NK-92 treated with Interleukin-12 subunit alpha and Interleukin-12 subunit beta, amount 100 ng/mL, for 24 hours (cell line): Measurements from ENCODE around the gene CDH12.
"Not testable (repeated sequence)": the region's sequence is repeated elsewhere in the genome, so short reads cannot be mapped to it uniquely, and the experiment has no call there.

Experiments used
- DNase-seq: peaks from one replicate; lab custom pipeline; 2025; lab: John Stamatoyannopoulos, UW

The CDH12 gene

DNA sequence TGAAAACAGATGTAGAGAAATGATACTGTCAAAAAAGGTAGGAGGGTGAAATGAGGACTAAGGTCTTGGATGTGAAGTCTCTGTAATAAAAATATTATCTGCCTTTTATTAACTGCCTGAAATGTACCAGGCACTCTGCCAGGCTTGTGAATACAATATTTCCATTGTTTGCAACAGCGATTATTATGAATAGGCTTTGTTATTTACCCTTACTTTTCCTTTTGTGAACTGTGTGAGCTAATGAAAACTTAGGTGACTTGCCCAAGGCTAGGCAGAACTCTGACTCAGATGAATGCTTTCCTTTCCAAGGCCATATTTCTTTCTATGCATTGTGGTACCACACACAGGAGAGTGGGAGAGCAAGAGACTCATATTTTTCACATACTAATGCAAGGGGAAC lies 204.1 kb downstream of the CDH12 start:
- no peak for DNase-seq

DNA sequence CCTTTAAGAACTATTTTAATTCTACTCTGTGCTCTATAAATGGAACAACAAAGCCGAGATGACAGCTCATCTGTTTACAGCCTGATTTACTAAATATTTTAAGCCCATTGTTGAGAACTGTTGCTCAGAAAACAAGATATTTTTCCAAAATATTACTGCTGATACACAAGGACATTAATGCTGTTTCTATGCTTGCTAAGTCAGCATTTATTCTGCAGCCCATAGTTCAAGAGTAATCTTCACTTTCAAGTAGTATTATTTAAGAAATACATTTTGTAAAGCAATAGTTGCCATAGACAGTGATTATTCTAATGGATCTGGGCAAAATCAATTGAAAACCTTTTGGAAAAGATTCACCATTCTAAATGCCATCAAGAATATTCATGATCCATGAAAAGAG lies 208.3 kb downstream of the CDH12 start:
- DNase-seq = no peak

DNA sequence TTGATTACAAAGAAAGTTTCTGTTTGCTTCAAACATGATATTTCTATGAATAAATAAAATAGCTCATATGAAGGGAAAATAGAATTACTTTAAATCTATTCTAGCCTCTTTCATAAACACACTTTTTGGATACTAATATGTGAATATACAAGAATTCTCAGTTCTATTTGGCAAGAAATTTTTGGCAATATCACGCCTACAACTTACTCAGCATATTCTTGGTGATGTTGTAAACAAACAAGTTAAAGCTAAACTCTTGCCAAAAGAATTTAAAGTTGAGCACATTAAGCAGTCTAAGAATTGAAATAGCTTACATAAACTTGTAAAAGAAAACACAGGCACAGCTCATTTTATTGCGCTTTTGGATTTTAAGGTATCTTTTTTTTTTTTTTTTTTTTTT lies 209.8 kb downstream of the CDH12 start:
- no peak for DNase-seq

DNA sequence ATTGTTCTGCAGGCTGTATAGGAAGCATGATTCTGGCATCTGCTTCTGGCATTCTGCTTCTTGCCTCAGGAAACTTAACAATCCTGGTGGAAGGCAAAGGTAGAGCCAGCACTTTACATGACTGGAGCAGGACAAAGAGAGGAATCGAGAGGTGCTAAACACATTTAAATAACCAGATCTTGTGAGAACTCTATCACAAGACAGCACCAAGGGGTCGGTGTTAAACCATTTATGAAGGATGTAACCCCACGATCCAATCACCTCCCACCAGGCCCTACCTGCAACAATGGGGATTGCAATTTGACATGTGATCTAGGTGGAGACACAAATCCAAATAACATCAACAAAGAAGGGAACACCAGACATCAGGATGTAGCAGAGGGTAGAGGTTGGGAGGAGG lies 221.5 kb downstream of the CDH12 start:
- DNase-seq = no peak

DNA sequence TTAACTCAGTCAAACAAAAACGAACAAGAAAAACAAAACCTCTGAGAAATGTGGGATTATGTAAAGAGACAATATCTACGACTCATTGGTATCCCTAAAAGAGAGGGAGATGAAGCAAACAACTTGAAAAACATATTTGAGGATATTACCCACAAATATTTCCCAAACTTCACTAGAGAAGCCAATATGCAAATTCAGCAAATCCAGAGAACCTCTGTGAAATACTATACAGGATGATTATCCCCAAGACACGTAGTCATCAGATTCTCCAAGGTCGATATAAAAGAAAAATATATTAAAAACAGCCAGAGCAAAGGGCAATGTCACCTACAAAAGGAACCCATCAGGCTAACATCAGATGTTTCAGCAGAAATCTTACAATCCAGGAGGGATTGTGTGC lies 226.1 kb downstream of the CDH12 start:
- DNase-seq = no peak

DNA sequence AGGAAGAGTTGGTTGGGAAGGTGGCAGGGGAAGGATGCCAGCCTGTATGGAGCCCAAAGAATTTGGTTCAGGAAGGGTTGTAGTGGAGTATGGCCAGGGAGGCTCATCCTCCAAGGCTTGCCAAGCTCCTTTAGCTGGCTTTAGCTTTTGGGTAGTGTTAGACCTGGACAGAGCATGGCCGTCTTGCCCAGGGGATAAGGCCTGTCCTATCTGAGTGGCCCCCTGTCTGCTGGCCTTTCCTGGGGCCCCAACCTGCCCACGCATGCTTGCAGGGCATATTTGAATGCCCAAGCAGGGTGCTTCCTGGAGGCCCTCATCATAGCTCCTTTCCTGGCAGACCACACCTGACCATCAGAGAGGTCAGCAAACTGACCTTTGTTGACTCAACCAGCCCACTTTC lies 227.7 kb downstream of the CDH12 start:
- no peak for DNase-seq

DNA sequence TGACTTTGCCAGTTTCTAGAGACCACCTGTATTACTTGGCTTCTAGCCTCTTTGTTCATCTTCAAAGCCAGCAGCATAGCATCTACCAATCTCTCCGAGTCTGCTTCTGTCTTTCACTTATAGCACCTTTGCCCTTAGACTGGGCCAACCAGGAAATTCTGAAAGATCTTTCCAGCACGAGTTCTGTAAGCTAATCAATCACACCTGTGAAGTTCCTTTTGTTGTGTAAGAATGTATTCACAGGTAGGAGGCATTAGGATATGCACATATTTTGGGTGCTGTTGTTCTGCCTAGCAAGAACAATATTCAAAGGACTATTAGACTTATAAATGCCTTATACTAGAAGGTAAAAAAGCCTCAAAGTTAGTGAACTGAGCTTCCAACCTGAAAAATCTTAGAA lies 232.1 kb downstream of the CDH12 start:
- DNase-seq = no peak

DNA sequence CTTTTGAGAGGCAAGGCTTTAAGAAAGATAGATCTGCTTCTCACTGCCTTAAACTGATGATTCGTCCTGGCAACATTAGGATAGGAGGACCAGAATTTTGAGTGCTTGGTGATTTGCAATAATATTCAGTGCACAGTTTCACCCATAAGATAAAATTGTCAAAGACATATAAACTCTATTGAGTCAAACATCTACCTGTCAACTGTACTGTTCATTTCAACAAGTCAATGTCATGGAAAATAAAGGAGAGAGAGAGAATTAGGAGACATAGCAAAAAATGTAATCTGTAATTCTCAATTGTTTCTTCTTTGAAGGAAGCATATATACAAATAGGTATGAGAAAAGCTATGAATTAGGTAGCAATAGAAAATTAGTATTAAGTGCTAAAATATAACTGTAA lies 237.2 kb downstream of the CDH12 start:
- no peak for DNase-seq

DNA sequence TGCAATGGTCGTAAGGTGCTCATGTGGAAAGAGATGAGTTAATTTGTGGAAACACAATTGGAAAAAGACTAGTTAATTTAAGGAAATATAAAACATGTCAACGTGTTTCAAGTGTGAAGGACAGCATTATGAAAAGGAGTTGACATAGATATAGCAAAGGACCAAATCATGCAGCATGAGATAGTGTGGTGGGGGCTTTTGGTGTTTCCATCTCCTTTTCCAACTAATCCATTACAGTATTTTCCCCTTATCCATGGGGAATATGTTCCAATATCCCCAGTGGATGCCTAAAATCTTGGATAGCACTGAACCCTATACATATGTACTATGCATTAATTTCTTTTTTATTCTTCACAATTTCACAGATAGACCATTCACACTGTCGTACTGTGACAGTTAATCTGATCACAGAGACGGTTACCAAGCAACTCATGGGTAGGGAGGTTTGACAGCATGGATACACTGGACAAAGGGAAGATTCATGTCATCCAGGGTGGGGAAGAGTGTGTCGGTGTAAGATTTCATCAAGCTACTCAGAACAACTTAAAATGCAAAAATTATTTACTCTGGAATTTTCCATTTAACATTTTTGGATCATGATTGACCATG lies 238.6 kb downstream of the CDH12 start:
- no peak for DNase-seq

DNA sequence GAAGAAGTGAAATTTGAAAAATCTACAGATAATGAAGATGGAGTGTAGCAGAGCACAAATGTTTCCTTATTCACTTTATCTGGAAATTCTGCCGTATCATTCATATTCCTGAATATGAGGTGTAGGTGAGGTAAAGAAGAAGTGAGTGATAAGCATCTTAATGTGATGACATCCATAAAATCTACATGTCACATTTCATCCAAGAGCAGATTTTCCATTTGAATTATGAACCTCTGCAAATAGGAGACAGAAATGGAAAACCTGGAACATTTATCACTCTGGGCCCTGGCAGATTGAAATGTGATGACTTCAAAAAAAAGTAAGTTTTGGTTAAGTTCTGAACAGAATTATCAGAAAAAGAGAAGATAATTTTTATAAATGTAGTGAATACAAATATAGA lies 240.2 kb downstream of the CDH12 start:
- DNase-seq = no peak

DNA sequence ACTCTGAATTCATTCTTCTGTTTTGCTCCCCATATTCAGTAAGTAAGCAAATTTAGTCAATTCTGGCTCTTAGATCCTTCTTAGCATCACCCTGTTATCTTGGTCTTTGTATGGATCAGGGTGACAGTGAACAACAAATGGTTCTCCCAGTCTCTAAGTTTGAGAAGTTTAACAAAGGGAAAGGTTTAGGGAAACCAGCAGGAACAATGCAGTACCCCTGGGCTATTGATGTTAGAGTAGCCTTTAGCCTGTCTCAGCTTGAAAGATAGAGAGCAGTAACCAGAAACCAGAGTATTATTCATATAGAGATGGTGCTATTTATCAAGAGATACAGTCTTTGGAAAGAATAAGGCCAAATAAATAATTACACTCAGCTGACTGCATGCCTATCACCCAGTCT lies 241.8 kb downstream of the CDH12 start:
- DNase-seq = no peak

DNA sequence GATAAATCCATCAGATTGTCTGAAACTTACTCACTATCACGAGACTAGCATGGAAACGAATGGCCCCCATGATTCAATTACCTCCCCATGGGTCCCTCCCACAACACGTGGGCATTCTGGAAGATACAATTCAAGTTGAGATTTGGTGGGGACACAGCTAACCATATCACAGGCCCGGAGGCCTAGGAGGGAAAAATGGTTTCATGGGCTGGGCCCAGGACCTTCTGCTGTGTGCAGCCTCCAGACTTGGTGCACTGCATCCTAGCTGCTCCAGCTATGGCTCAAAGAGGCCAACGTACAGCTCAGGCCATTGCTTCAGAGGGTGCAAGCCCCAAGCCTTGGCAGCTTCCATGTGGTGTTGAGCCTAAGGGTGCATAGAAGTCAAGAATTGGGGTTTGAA lies 245.6 kb downstream of the CDH12 start:
- not testable (repeated sequence) for DNase-seq

DNA sequence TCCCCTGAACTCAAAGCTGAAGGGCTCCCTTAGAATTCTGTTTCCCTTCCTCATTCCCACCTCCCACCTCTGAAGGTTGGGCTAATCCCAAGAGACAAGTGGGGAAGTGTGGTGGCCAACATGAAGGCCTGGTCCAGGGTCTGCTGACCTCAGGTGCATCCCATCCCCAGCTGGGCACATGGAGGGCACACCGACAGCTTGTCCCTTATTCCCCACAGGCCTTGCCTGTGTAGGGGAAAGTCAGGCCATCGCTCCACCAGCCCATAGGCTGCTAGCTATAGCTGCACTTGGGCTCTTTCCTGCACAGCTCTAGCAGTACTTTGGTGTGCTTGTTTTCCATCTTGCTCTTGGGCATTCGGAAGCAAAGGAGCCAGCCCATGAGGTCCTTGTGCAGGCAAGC lies 247.7 kb downstream of the CDH12 start:
- no peak for DNase-seq

DNA sequence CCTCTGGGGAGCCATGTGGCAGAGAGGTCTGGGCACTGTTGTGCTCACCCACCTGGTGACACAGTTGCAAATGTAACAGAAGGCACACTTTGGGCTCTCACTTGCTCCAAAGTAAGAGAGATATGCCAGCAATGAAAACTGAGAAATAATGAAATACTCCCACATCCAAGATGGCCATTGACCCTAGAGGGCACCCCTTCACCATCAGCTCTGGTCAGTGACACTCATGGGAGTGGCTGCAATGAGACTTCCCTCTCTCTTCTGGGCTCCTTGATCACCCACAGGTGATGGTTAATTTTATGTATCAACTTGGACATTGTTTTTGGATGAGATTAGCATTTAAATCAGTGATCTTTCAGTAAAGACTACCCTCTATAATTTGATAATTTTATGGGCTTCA lies 248.4 kb downstream of the CDH12 start:
- no peak for DNase-seq

DNA sequence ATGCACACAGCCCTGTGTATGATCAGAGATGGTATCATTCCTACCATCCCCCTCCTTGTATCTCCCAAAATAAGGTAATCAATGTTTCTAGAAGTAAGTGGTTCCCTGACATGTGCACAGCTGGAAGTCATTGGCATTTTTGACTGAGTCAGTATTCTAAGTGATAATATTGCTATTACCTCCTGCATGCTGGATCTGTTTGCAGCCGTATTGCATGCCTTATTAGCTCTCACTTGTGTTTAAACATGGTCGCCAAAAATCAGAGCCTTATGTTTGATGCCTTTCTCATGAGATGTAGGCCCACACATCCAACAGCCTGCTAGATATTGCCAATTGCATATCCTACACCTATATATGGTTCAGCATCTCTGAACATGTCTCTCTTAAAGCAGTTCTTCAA lies 254.3 kb downstream of the CDH12 start:
- DNase-seq = no peak

DNA sequence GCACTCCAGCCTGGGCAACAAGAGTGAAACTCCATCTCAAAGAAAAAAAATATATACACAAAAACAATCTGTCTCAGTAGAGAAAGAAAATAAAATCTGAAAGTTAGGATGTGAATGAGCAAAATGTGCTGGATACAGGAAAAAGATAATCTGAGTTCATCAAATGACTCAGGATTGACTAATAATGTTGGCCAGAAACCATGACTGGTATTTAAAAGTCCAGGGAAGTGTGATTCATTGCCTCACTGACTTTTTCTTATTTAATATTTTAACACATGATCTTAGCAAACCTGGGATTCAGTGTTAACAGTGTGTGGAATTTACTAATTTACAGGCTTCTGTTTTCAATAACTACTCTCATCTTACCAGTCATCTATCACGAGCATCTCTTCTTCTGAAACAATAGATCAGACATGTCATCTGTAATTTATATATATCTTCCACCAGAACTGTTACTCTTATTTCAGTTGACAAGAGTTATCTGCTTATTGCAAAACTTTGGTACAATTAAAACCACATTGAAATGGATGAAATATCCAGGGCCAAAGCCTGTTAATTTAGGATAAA lies 256.7 kb downstream of the CDH12 start:
- DNase-seq = no peak

DNA sequence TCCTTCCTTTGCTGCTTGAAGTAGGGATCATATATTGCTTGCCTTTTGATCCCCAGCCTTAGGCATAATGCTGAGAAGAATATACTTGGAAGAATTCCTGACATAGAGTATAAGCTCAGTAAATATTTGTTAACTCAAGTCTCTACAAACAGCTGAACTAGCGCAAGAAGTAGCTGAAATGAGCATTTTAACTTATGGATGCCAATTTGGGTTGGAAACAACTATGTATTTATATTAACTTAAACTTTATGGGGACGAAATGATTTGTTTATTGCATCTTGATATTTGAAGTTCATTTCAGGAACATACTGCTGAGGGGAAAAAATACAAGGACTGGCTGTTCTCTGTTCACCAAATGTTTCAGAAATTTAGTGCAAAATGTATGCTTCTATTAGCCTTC lies 258.7 kb downstream of the CDH12 start:
- no peak for DNase-seq

DNA sequence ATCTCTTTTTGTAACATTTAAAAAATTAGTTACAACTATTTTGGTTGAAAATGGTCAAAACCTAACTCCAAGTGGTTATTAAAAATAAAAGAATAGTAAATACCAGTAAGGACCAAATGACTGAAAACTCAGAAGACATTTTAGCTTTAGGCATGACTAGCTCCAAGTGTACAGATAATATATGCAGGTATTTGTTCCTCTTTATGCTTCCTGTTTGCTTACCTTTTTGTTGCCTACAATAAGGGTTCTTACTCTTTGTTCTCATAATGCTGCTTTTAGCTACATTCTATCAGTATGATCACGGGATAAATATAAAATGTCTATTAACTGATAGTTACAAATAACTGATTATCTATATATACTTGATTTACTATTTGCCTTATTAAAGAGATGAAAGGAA lies 259.6 kb downstream of the CDH12 start:
- no peak for DNase-seq

DNA sequence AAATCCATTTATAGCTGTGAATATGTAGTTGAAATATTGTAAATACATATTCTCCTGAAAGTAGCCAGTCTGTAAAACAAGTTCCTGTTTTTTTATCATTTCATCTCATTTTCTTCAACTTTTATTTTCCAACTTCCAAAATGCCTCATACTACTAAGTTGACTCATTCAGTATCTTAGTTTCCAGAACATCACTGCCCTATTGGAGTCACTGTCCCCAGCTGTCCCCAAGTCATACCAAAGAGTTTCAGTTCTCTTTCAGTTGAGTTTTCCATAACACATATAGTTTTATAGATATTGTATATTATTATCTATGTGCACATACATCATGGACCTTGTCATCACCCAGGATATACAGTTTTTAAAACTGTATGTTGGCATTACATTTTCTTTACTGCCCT lies 261.7 kb downstream of the CDH12 start:
- no peak for DNase-seq

DNA sequence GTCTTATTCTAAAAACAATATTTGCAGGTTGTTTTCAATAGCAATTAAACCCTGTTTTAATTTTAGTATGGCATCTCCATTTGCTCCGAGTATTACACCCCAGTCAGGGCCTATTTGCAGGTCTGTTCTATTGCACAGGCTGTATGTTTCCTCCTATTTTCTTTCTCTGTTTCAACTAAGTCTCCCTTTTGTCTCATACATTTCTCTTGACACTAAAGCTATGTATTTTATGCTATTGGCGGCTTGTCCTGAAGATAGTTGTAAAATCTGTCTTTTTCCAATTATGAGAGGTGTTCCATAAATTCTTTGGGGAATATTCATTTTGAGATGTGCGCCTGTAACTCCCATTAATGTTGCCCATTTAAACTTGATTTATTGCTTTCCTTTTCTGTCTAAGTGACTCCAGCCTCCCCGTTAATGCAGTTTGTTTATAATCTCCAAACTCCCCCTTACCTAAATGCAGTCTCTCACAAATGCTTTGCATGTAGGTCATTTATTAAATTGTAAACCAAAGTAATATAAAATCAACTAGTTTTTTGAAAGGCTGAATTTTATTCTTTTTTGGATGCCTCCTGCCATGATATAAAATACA lies 262.4 kb downstream of the CDH12 start:
- DNase-seq = no peak

DNA sequence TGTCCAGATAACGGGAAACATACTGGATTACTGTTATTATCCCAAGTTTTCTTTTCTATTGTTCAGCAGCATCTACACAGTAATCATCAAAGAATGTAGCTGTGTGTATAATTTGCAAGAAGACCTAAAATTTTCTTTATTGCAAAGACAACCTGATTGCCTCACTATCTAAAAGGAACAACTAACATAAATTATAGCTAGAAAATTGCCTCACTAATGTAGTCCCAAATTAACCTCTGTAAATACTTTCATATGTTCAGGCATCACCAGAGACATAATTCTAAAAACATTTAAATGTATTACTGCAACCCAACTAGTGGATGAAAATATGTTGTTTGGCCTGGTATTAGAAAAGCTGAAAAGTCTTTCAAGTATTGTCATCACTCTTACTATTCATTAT lies 275.4 kb downstream of the CDH12 start:
- no peak for DNase-seq

DNA sequence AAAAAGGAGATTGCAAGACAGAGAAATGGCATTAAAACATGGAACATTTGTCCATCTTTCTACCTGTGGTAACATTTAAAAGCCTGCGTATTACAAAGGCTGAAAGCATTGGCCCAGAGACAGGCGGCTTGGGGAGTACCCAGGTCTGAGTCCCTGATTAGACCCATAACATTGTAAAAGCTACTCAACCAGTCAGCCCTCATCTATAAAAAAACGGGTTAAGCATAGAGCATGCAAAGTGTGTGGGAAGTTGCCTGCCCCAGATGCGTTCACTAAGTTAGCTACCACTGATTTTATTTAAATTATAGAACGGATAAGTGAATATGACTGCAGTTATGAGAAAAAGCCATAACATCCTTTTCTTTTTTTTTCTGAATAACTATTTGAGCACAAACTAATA lies 276.1 kb downstream of the CDH12 start:
- DNase-seq = no peak

DNA sequence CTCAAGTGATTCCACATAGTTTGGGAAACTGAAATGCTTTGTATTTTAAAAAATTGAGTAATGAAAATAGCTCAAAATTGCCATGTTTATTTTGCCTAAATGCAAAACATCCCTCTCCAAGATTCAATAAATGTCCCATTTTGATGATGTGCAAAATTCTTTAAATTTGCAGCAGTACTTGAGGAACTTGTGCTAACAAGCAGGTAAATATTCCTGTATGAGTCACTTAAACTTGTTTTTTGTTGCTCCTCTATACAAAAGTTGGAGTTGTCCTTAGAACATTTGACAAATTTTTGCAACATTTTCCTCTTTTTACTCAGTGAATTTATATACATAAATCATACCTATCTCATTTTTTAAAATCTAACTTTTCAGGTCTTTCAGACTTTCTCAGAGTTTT lies 280.2 kb downstream of the CDH12 start:
- DNase-seq = no peak

DNA sequence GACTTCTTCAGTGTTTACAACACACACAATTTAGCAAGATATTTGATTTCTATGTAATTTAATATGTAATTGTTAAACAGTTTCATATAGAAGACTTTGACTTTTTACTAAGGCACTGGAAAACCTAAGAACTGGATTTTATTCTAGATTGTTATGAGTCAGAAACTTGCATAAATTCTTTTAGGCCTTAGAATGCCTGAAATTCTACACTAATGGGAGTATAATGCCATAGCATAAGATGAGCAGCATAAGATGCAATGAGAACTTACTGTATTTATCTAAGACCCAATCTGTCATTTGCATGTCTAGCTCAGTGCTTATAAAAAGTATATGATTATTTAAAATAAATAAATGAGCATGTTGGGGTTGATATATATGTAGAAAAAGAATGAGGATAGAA lies 285.2 kb downstream of the CDH12 start:
- no peak for DNase-seq
